ENCODE measurements around the gene ADAM12. TPM values are rescaled to one million over a fixed set of nuclear protein-coding genes. Genes with fewer than 3 reads are reported as not detected.

The ADAM12 gene
- polyA plus RNA-seq, 3 donors: 0.05 TPM; not detected in 2

DNA sequence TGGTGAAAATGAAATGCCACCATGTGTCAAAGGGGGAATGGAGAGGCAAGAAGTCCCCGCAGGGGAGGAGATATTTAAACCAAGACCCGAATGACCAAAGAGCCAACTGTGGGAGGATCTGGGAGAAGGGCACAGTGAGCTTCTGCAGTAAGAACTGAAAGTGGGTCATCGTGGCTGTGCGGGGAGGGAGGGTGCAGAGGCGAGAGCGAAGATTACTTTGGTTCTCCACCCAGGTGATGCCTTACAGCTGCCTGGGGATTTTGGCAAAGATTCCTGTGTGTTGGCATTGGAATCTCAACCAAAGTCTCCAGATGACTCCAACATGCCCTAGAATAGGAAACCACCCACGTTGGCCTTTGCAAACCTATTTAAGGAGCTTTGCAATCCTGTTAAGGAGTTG is 44.2 kb upstream of the ADAM12 start:
- intact Hi-C loops (cut with micrococcal nuclease): no loop called here
- no peak overlapping the region for H3K9ac ChIP-seq (ENCODE audit: insufficient read depth, low read length, poor library complexity, severe bottlenecking)
- Mint-ChIP-seq H3K4me1 (no peaks in the 10 kb centered on the region), H3K27me3 (ENCODE audit: low read depth in 3 of 3) (peaks cover 0 to 3% (median 0%) of the 10 kb centered on the region in 3 donors), H3K36me3 (no peaks in the 10 kb centered on the region), H3K27ac (no peak overlapping the region), H3K4me3 (no peak overlapping the region), H3K9me3 (peaks cover 0 to 12% (median 2%) of the 10 kb centered on the region in 7 donors)
- no peak for DNase-seq
- H2AFZ ChIP-seq (ENCODE audit: insufficient read depth, low read depth, low read length, poor library complexity, severe bottlenecking): no peak overlapping the region
- no peak overlapping the region for H3K4me2 ChIP-seq (replicated peaks; ENCODE audit: extremely low read depth, low read length, poor library complexity, severe bottlenecking)
- H3K79me2 ChIP-seq (ENCODE audit: insufficient read depth, low read length): no peaks in the 10 kb centered on the region
- no peak overlapping the region for H3K27ac ChIP-seq (ENCODE audit: low read depth in 1 of 2, low read length in 2 of 2)
- TF ChIP-seq, protein P1, sequence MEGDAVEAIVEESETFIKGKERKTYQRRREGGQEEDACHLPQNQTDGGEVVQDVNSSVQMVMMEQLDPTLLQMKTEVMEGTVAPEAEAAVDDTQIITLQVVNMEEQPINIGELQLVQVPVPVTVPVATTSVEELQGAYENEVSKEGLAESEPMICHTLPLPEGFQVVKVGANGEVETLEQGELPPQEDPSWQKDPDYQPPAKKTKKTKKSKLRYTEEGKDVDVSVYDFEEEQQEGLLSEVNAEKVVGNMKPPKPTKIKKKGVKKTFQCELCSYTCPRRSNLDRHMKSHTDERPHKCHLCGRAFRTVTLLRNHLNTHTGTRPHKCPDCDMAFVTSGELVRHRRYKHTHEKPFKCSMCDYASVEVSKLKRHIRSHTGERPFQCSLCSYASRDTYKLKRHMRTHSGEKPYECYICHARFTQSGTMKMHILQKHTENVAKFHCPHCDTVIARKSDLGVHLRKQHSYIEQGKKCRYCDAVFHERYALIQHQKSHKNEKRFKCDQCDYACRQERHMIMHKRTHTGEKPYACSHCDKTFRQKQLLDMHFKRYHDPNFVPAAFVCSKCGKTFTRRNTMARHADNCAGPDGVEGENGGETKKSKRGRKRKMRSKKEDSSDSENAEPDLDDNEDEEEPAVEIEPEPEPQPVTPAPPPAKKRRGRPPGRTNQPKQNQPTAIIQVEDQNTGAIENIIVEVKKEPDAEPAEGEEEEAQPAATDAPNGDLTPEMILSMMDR (IDR thresholded peaks at IDR 0.05): no peak
- no peaks in the 10 kb centered on the region for H4K20me1 ChIP-seq (ENCODE audit: insufficient read depth, low read length)
- no peak overlapping the region for H3K4me3 ChIP-seq (replicated peaks in 1 of 3; ENCODE audit: low read depth in 2 of 3, low read length in 3 of 3)
- H3K9me3 ChIP-seq (replicated peaks in 1 of 2; ENCODE audit: control insufficient read depth in 1 of 2, insufficient read depth in 1 of 2, low read length in 2 of 2): no peaks in the 10 kb centered on the region
- no peaks in the 10 kb centered on the region for H3K27me3 ChIP-seq (ENCODE audit: control insufficient read depth in 2 of 2, insufficient read depth in 2 of 2, low read length in 2 of 2)
- 81% methylated on average over 4 of the region's 7 CpGs for WGBS (ENCODE audit: insufficient coverage)
- no peaks in the 10 kb centered on the region for H3K4me1 ChIP-seq (ENCODE audit: control insufficient read depth in 1 of 2, insufficient read depth in 2 of 2, low read length in 2 of 2)
- H3K36me3 ChIP-seq (replicated peaks in 1 of 2; ENCODE audit: control insufficient read depth in 1 of 2, insufficient read depth in 2 of 2, low read length in 2 of 2): no peaks in the 10 kb centered on the region

DNA sequence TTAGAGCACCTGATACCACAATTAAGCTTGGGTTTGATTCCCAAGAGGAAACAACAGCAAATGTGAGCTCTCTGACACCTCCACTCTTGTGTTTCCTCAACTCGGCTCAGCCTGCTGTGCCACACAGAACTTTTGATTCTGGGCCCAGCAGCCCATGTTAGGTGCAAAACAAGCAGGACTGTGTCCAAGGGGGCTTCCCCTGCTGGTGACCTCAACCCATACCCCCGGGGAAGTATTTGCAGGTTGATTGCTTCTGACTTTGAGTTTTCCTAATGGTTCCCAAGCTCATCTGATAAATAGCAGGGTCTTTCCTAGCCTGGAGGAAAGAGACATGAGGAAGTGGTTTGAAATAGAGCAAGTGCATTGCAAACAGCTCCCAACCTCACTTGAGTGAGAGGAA is 43.5 kb upstream of the ADAM12 start:
- intact Hi-C loops (cut with micrococcal nuclease): no loop called here
- Histone ChIP-seq H3K9ac (ENCODE audit: insufficient read depth, low read length, poor library complexity, severe bottlenecking) (no peak overlapping the region), H3K4me3 (replicated peaks in 1 of 3; ENCODE audit: low read depth in 2 of 3, low read length in 3 of 3) (no peak overlapping the region), H3K27me3 (ENCODE audit: control insufficient read depth in 2 of 2, insufficient read depth in 2 of 2, low read length in 2 of 2) (no peaks in the 10 kb centered on the region), H3K36me3 (replicated peaks in 1 of 2; ENCODE audit: control insufficient read depth in 1 of 2, insufficient read depth in 2 of 2, low read length in 2 of 2) (no peaks in the 10 kb centered on the region), H3K79me2 (ENCODE audit: insufficient read depth, low read length) (no peaks in the 10 kb centered on the region), H3K27ac (ENCODE audit: low read depth in 1 of 2, low read length in 2 of 2) (no peak overlapping the region), H3K4me1 (ENCODE audit: control insufficient read depth in 1 of 2, insufficient read depth in 2 of 2, low read length in 2 of 2) (no peaks in the 10 kb centered on the region), H3K9me3 (replicated peaks in 1 of 2; ENCODE audit: control insufficient read depth in 1 of 2, insufficient read depth in 1 of 2, low read length in 2 of 2) (no peaks in the 10 kb centered on the region), H3K4me2 (replicated peaks; ENCODE audit: extremely low read depth, low read length, poor library complexity, severe bottlenecking) (no peak overlapping the region), H4K20me1 (ENCODE audit: insufficient read depth, low read length) (no peaks in the 10 kb centered on the region), H2AFZ (ENCODE audit: insufficient read depth, low read depth, low read length, poor library complexity, severe bottlenecking) (no peak overlapping the region)
- Mint-ChIP-seq H3K4me3 (no peak overlapping the region), H3K4me1 (no peaks in the 10 kb centered on the region), H3K36me3 (no peaks in the 10 kb centered on the region), H3K9me3 (peaks cover 0 to 12% (median 2%) of the 10 kb centered on the region in 7 donors), H3K27ac (no peak overlapping the region), H3K27me3 (ENCODE audit: low read depth in 3 of 3) (peaks cover 0 to 3% (median 0%) of the 10 kb centered on the region in 3 donors)
- no peak for DNase-seq
- TF ChIP-seq, protein P1 (IDR thresholded peaks at IDR 0.05): no peak
- no CpG with 5 or more reads among the region's 2 CpGs for WGBS (ENCODE audit: insufficient coverage)
